CD4-positive, CD25-positive, alpha-beta regulatory T cell (primary cell): Measurements from ENCODE around the gene ERN1. TPM values are rescaled to one million over a fixed set of nuclear protein-coding genes. Genes with fewer than 3 reads are reported as not detected.

ENCODE experiments used
- ATAC-seq, 2 donors: fragments of 150-1000 bp; cut with Tn5 transposase; one replicate each; pipeline ENCODE4 v1.10.0; 2021; ENCODE audit warnings: low read depth in 2 of 2, moderate number of reproducible peaks in 2 of 2, moderate library complexity in 1 of 2
- DNase-seq, 3 donors: peaks; one replicate each; pipeline versions ENCODE4 v3.0.0 to v3.0.0-alpha.2; 2012 to 2022; ENCODE audit warnings: mixed read lengths in 1 of 3
- H3K27ac ChIP-seq: one replicate; pipeline ENCODE4 v1.7.0; 2013; ENCODE audit warnings: mild to moderate bottlenecking, low read length; ENCODE audit not compliant: insufficient read depth, poor library complexity, severe bottlenecking
- H3K27me3 ChIP-seq: one replicate; pipeline ENCODE4 v1.7.0; 2013; ENCODE audit warnings: low read length; ENCODE audit not compliant: control insufficient read depth, insufficient read depth
- H3K36me3 ChIP-seq: one replicate; pipeline ENCODE4 v1.7.0; 2013; ENCODE audit warnings: mild to moderate bottlenecking, low read length, moderate library complexity; ENCODE audit not compliant: control insufficient read depth, insufficient read depth
- H3K4me1 ChIP-seq: 2 replicates; pipeline ENCODE4 v1.7.0; 2013; ENCODE audit warnings: mild to moderate bottlenecking, low read length; ENCODE audit not compliant: insufficient read depth, control insufficient read depth, poor library complexity, severe bottlenecking
- H3K4me3 ChIP-seq: one replicate; pipeline ENCODE4 v1.7.0; 2013; ENCODE audit warnings: low read depth, mild to moderate bottlenecking, low read length, moderate library complexity
- H3K9me3 ChIP-seq, 2 experiments: 1 replicate in 1 of 2; 2 replicates in 1 of 2; pipeline ENCODE4 v1.7.0; 2013; ENCODE audit warnings: low read length in 2 of 2, mild to moderate bottlenecking in 1 of 2, moderate library complexity in 1 of 2; ENCODE audit not compliant: control insufficient read depth in 2 of 2
- H3K27ac Mint-ChIP-seq, 3 donors: one replicate each; pipeline ENCODE4 v1.8.0; 2020 to 2022; ENCODE audit warnings: mild to moderate bottlenecking in 3 of 3, mixed read lengths in 3 of 3, moderate library complexity in 2 of 3
- H3K27me3 Mint-ChIP-seq: one replicate; pipeline ENCODE4 v1.8.0; 2022; ENCODE audit warnings: mild to moderate bottlenecking, mixed read lengths
- H3K36me3 Mint-ChIP-seq: one replicate; pipeline ENCODE4 v1.8.0; 2020; ENCODE audit warnings: mixed read lengths
- H3K4me1 Mint-ChIP-seq, 4 donors: one replicate each; pipeline ENCODE4 v1.8.0; 2020 to 2022; ENCODE audit warnings: mixed read lengths in 4 of 4, mild to moderate bottlenecking in 1 of 4
- H3K4me3 Mint-ChIP-seq, 4 donors: one replicate each; pipeline ENCODE4 v1.8.0; 2020 to 2022; ENCODE audit warnings: mild to moderate bottlenecking in 4 of 4, mixed read lengths in 4 of 4, moderate library complexity in 3 of 4
- H3K9me3 Mint-ChIP-seq, 7 donors: one replicate each; pipeline ENCODE4 v1.8.0; 2020 to 2022; ENCODE audit warnings: mixed read lengths in 7 of 7, mild to moderate bottlenecking in 3 of 7, moderate library complexity in 2 of 7
- polyA plus RNA-seq, 4 donors: library from polyadenylated mRNA; unstranded; fragments of 300-500 nt; fragmentation: Illumina TruSeq; gene quantifications; one replicate each; pipeline ENCODE4 v1.2.3, GENCODE V29; 2021
- total RNA-seq: library from RNA; stranded (reverse); gene quantifications from one replicate; pipeline ENCODE4 v1.2.3, GENCODE V29; 2022

The ERN1 gene
- total and polyA plus RNA-seq, 5 donors from 2014 or later, result 30.2 to 96.7 (median 37.0) TPM

DNA sequence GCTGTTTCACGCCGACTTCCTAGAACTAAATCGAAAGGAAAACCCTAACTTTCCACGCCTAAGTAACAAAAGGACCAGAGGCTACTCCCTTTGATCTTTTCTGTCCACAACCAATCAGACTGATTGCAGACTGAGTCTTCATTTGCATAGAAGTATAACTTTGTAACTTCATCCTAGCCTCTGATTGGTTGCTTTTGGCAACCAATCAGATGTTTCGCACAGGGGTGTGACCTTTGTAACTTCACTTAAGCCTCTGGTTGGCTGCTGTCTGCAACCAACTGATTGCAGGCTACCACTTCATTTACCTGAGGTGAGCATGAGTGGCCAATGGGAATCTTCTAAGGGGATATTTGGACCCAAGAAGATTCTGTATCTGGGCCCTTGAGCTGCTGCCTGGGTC is 92.1 kb downstream of the ERN1 start:
- Mint-ChIP-seq H3K27ac (peak overlapping the region in 1 of 3 donors; percentile 50), H3K9me3 (peaks cover 0 to 2% (median 0%) of the 10 kb centered on the region in 7 donors), H3K4me3 (no peak overlapping the region), H3K36me3 (peaks cover 29% of the 10 kb centered on the region), H3K4me1 (peaks cover 0 to 9% (median 1%) of the 10 kb centered on the region in 4 donors), H3K27me3 (no peaks in the 10 kb centered on the region)
- no peaks in the 10 kb centered on the region for H3K4me1 ChIP-seq
- H3K36me3 ChIP-seq, result peaks cover 20% of the 10 kb centered on the region
- ATAC-seq (no peak), DNase-seq (no peak)
- no peaks in the 10 kb centered on the region for H3K27me3 ChIP-seq
- H3K4me3 ChIP-seq, result no peak overlapping the region
- H3K27ac ChIP-seq, result no peak overlapping the region
- no peaks in the 10 kb centered on the region for H3K9me3 ChIP-seq

DNA sequence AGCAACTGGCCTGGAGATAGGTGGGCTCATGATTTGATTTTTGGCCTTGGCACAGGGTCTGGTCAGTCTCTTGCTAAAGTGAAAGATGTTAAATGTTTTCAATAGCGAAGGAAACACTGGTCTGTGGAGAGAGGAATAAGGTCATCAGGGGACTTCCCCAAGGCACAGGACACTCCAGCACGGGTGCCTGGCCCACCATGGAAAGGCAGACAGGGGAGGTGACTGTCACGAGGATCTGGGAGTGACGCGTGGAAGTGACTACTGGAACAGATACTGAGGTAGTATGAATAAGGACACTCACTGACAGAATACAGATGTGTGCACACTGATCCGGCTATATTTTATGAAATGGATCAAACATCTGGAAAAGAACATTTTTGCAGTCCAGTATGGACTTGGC is 92.8 kb downstream of the ERN1 start:
- H3K9me3 Mint-ChIP-seq, result peaks cover 0 to 2% (median 0%) of the 10 kb centered on the region in 7 donors
- H3K4me3 ChIP-seq, result no peak overlapping the region
- ATAC-seq (no peak), DNase-seq (no peak)
- H3K27ac ChIP-seq, result no peak overlapping the region
- H3K4me3 Mint-ChIP-seq, result no peak overlapping the region
- H3K27me3 ChIP-seq, result no peaks in the 10 kb centered on the region
- H3K36me3 ChIP-seq, result peaks cover 19% of the 10 kb centered on the region
- peaks cover 25% of the 10 kb centered on the region for H3K36me3 Mint-ChIP-seq
- peaks cover 0 to 9% (median 1%) of the 10 kb centered on the region in 4 donors for H3K4me1 Mint-ChIP-seq
- no peaks in the 10 kb centered on the region for H3K4me1 ChIP-seq
- H3K27me3 Mint-ChIP-seq, result no peaks in the 10 kb centered on the region
- H3K9me3 ChIP-seq, result no peaks in the 10 kb centered on the region
- peak overlapping the region in 1 of 3 donors; percentile 50 for H3K27ac Mint-ChIP-seq

GRCh38 chr17:64036198-64036922 is 93.6 kb downstream of the ERN1 start:
- ATAC-seq, result no peak

DNA sequence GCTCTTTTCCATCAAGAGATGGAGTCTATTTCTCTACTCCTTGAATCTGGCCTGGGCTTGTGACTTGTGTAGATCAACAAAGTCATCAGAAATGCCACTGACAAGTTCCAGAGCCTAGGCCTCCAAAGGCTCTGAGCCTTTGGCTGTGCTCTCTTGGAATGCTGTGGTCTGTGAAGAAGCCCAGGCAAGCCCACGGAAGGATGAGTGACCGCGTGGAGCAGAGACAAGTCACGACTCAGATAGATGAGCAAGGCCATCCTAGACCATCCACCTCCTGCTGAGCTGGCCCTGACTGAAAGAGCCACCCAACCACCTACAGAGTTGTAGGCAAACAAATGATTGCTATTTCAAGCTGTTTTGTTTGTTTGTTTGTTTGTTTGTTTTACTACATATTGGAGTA is 97.9 kb downstream of the ERN1 start:
- Mint-ChIP-seq H3K4me1 (peaks cover 4 to 23% (median 9%) of the 10 kb centered on the region in 4 donors), H3K27me3 (no peaks in the 10 kb centered on the region), H3K27ac (no peak overlapping the region), H3K36me3 (no peaks in the 10 kb centered on the region), H3K9me3 (peaks cover 0 to 2% (median 0%) of the 10 kb centered on the region in 7 donors), H3K4me3 (no peak overlapping the region)
- no peaks in the 10 kb centered on the region for H3K36me3 ChIP-seq
- H3K4me3 ChIP-seq, result no peak overlapping the region
- ATAC-seq, result no peak
- H3K27me3 ChIP-seq, result no peaks in the 10 kb centered on the region
- no peaks in the 10 kb centered on the region for H3K9me3 ChIP-seq
- peaks cover 13% of the 10 kb centered on the region for H3K4me1 ChIP-seq
- no peak overlapping the region for H3K27ac ChIP-seq
- no peak for DNase-seq

More at GRCh38 chr17:64036198-64036922, 93.6 kb downstream of the ERN1 start:
- Histone ChIP-seq H3K27me3 (no peaks in the 10 kb centered on the region), H3K27ac (no peak overlapping the region), H3K4me1 (no peaks in the 10 kb centered on the region), H3K4me3 (no peak overlapping the region), H3K9me3 (no peaks in the 10 kb centered on the region), H3K36me3 (peaks cover 11% of the 10 kb centered on the region)
- peaks cover 0 to 2% (median 0%) of the 10 kb centered on the region in 7 donors for H3K9me3 Mint-ChIP-seq
- peaks cover 0 to 6% (median 1%) of the 10 kb centered on the region in 4 donors for H3K4me1 Mint-ChIP-seq
- H3K27me3 Mint-ChIP-seq, result no peaks in the 10 kb centered on the region
- peak overlapping the region in 1 of 4 donors; percentile 33 for H3K4me3 Mint-ChIP-seq
- peaks cover 17% of the 10 kb centered on the region for H3K36me3 Mint-ChIP-seq
- peak overlapping the region in 1 of 3 donors; percentile 50 for H3K27ac Mint-ChIP-seq
- DNase-seq, result no peak

GRCh38 chr17:64028874-64029464 is 101.0 kb downstream of the ERN1 start:
- Mint-ChIP-seq H3K4me1 (peaks cover 25 to 47% (median 31%) of the 10 kb centered on the region in 4 donors), H3K36me3 (no peaks in the 10 kb centered on the region), H3K27ac (no peak overlapping the region), H3K4me3 (no peak overlapping the region), H3K27me3 (no peaks in the 10 kb centered on the region), H3K9me3 (no peaks in the 10 kb centered on the region)
- H3K27me3 ChIP-seq, result no peaks in the 10 kb centered on the region
- H3K36me3 ChIP-seq, result no peaks in the 10 kb centered on the region
- no peaks in the 10 kb centered on the region for H3K9me3 ChIP-seq
- DNase-seq, result peak; percentile 64 to 83 (median 73)
- no peak overlapping the region for H3K27ac ChIP-seq
- H3K4me3 ChIP-seq, result no peak overlapping the region
- no peak for ATAC-seq
- H3K4me1 ChIP-seq, result peaks cover 40% of the 10 kb centered on the region

GRCh38 chr17:64025732-64026294 is 104.1 kb downstream of the ERN1 start:
- peak overlapping the region; percentile 72 to 89 (median 86) for H3K4me3 Mint-ChIP-seq

GRCh38 chr17:64024781-64025731 is 104.9 kb downstream of the ERN1 start:
- ATAC-seq (peak; percentile 15 to 19), DNase-seq (peak in 2 of 3 donors; percentile 40 to 90)
- H3K36me3 Mint-ChIP-seq, result peaks cover 2% of the 10 kb centered on the region
- H3K4me1 Mint-ChIP-seq, result peaks cover 25 to 79% (median 49%) of the 10 kb centered on the region in 4 donors
- H3K27me3 ChIP-seq, result no peaks in the 10 kb centered on the region
- H3K36me3 ChIP-seq, result no peaks in the 10 kb centered on the region
- peak overlapping the region; percentile 98 to 100 (median 99) for H3K27ac Mint-ChIP-seq
- H3K4me1 ChIP-seq, result peaks cover 66% of the 10 kb centered on the region
- peaks cover 0 to 2% (median 0%) of the 10 kb centered on the region in 7 donors for H3K9me3 Mint-ChIP-seq
- peak overlapping the region; percentile 84 for H3K4me3 ChIP-seq
- no peaks in the 10 kb centered on the region for H3K9me3 ChIP-seq
- peaks cover 8% of the 10 kb centered on the region for H3K27me3 Mint-ChIP-seq
- H3K4me3 Mint-ChIP-seq, result peak overlapping the region; percentile 72 to 89 (median 86)
- H3K27ac ChIP-seq, result peak overlapping the region; percentile 99

More at GRCh38 chr17:64025732-64026294, 104.1 kb downstream of the ERN1 start:
- Histone ChIP-seq H3K27ac (peak overlapping the region; percentile 99), H3K4me3 (peak overlapping the region; percentile 84), H3K4me1 (peaks cover 64% of the 10 kb centered on the region), H3K36me3 (no peaks in the 10 kb centered on the region), H3K27me3 (no peaks in the 10 kb centered on the region), H3K9me3 (no peaks in the 10 kb centered on the region)
- Mint-ChIP-seq H3K9me3 (no peaks in the 10 kb centered on the region), H3K4me1 (peaks cover 25 to 74% (median 48%) of the 10 kb centered on the region in 4 donors), H3K27me3 (peaks cover under 1% of the 10 kb centered on the region), H3K36me3 (peaks cover 2% of the 10 kb centered on the region), H3K27ac (peak overlapping the region; percentile 98 to 100 (median 99))
- ATAC-seq (peak; percentile 83 to 85), DNase-seq (peak; percentile 90 to 96 (median 96))
